SK-N-SH (cell line): ENCODE measurements around the gene SCARB2. TPM values are rescaled to one million over a fixed set of nuclear protein-coding genes. Genes with fewer than 3 reads are reported as not detected.

ENCODE experiments used
- CTCF ChIA-PET: fragments of 300-600, 350-600 bp; formaldehyde crosslinking; extraction: SDS; loops from one replicate; lab custom pipeline; 2021; lab: Yijun Ruan, JAX
- POLR2A ChIA-PET: fragments of 350-600 bp; sonication (Branson Sonifier 250); formaldehyde crosslinking; extraction: SDS; loops from one replicate; lab custom pipeline; 2020; ENCODE audit warnings: antibody characterized with exemption, inconsistent platforms; lab: Yijun Ruan, JAX
- DNase-seq: peaks from one replicate; pipeline ENCODE4 v3.0.0; 2012
- H2AFZ ChIP-seq: fragments of 200-600 bp; sonication (generic); 2 replicates; pipeline ENCODE4 v1.8.1; 2016; ENCODE audit warnings: antibody characterized with exemption, mild to moderate bottlenecking, low read depth
- H3F3A ChIP-seq: fragments of 200-600 bp; sonication (generic); replicated peaks from 2 replicates; pipeline ENCODE3; 2016; ENCODE audit warnings: antibody characterized with exemption, mild to moderate bottlenecking; ENCODE audit not compliant: insufficient read depth
- H3K27ac ChIP-seq, 2 experiments: fragments of 200-500 bp in 1 of 2; fragments of 200-600 bp in 1 of 2; sonication (Bioruptor generic) in 1 of 2; sonication (generic), shearing (Covaris generic) in 1 of 2; 2 replicates each; pipeline versions ENCODE4 v1.5.1 to v1.6.1; 2014 to 2016; ENCODE audit warnings: low read depth in 2 of 2, inconsistent platforms in 1 of 2, low read length in 1 of 2, mild to moderate bottlenecking in 1 of 2, mixed read lengths in 1 of 2
- H3K27me3 ChIP-seq: fragments of 200-600 bp; sonication (generic), shearing (Covaris generic); 2 replicates; pipeline ENCODE4 v1.6.1; 2016; ENCODE audit warnings: mixed run types; ENCODE audit not compliant: insufficient read depth
- H3K36me3 ChIP-seq, 2 experiments: fragments of 200-500 bp in 1 of 2; fragments of 200-600 bp in 1 of 2; sonication (Bioruptor generic) in 1 of 2; sonication (generic) in 1 of 2; replicated peaks in 1 of 2; 2 replicates each; pipeline versions ENCODE3 to v1.5.1; 2014 to 2016; ENCODE audit warnings: low read length in 1 of 2, mild to moderate bottlenecking in 1 of 2; ENCODE audit not compliant: insufficient read depth in 2 of 2, control insufficient read depth in 1 of 2
- H3K4me1 ChIP-seq, 2 experiments: fragments of 200-500 bp in 1 of 2; fragments of 200-600 bp in 1 of 2; sonication (Bioruptor generic) in 1 of 2; sonication (generic), shearing (Covaris generic) in 1 of 2; 2 replicates each; pipeline versions ENCODE4 v1.5.1 to v1.6.1; 2014 to 2016; ENCODE audit warnings: low read depth in 1 of 2, low read length in 1 of 2, mixed run types in 1 of 2; ENCODE audit not compliant: insufficient read depth in 2 of 2, control insufficient read depth in 1 of 2
- H3K4me2 ChIP-seq: fragments of 200-600 bp; sonication (generic), shearing (Covaris generic); 2 replicates; pipeline ENCODE4 v1.6.1; 2017; ENCODE audit warnings: mixed run types
- H3K4me3 ChIP-seq, 2 experiments: fragments of 200-500 bp in 1 of 2; fragments of 200-600 bp in 1 of 2; sonication (Bioruptor generic) in 1 of 2; sonication (generic), shearing (Covaris generic) in 1 of 2; 2 replicates each; pipeline versions ENCODE4 v1.5.1 to v1.8.1; 2014 to 2016; ENCODE audit warnings: low read depth in 2 of 2, inconsistent platforms in 1 of 2, low read length in 1 of 2, mild to moderate bottlenecking in 1 of 2, mixed read lengths in 1 of 2, moderate library complexity in 1 of 2
- H3K79me2 ChIP-seq: fragments of 200-600 bp; sonication (generic); 2 replicates; pipeline ENCODE4 v1.8.1; 2017; ENCODE audit warnings: mild to moderate bottlenecking; ENCODE audit not compliant: insufficient read depth
- H3K9ac ChIP-seq: fragments of 200-600 bp; sonication (generic); 2 replicates; pipeline ENCODE4 v1.6.1; 2017; ENCODE audit warnings: mixed run types
- H3K9me2 ChIP-seq: fragments of 200-600 bp; sonication (generic); 2 replicates; pipeline ENCODE4 v1.6.1; 2017; ENCODE audit warnings: mixed run types
- H3K9me3 ChIP-seq: fragments of 200-600 bp; sonication (generic); 2 replicates; pipeline ENCODE4 v1.6.1; 2017; ENCODE audit warnings: mixed run types, mild to moderate bottlenecking, moderate library complexity
- H4K20me1 ChIP-seq: fragments of 200-600 bp; sonication (generic); 2 replicates; pipeline ENCODE4 v1.6.1; 2017; ENCODE audit warnings: mild to moderate bottlenecking, mixed run types; ENCODE audit not compliant: insufficient read depth
- CHD2 ChIP-seq: fragments of 150-350 bp; IDR thresholded peaks from 2 replicates; pipeline ENCODE4 v1.6.1; 2018; ENCODE audit warnings: low read length; ENCODE audit not compliant: partially characterized antibody
- EP300 ChIP-seq, 2 experiments: IDR thresholded peaks; 2 replicates each; pipeline versions ENCODE4 v1.4.0 to v1.6.1; 2012; ENCODE audit warnings: borderline replicate concordance in 1 of 2, low read depth in 1 of 2, low read length in 1 of 2
- FOXM1 ChIP-seq: IDR thresholded peaks from 2 replicates; pipeline ENCODE4 v1.4.0; 2012; ENCODE audit warnings: low read depth, mild to moderate bottlenecking
- GABPA ChIP-seq: IDR thresholded peaks from 2 replicates; pipeline ENCODE4 v1.4.0; 2012; ENCODE audit warnings: low read depth, mild to moderate bottlenecking
- GATA2 ChIP-seq: sonication (generic); formaldehyde crosslinking; IDR thresholded peaks from 2 replicates; pipeline ENCODE4 v1.5.0; 2020; ENCODE audit warnings: mild to moderate bottlenecking, missing genetic modification reagents
- JUND ChIP-seq: IDR thresholded peaks from 2 replicates; pipeline ENCODE4 v1.4.0; 2012
- MXI1 ChIP-seq: IDR thresholded peaks from 2 replicates; pipeline ENCODE4 v1.6.1; 2012; ENCODE audit warnings: mild to moderate bottlenecking, low read depth, low read length, improper control_type of control experiment
- NFIC ChIP-seq: IDR thresholded peaks from 2 replicates; pipeline ENCODE4 v1.4.0; 2012; ENCODE audit warnings: borderline replicate concordance
- NRF1 ChIP-seq: IDR thresholded peaks from 2 replicates; pipeline ENCODE4 v1.6.1; 2012; ENCODE audit warnings: low read depth, mild to moderate bottlenecking, low read length
- POLR2AphosphoS5 ChIP-seq: IDR thresholded peaks from 2 replicates; pipeline ENCODE4 v1.6.1; 2012; ENCODE audit warnings: low read depth, low read length
- RAD21 ChIP-seq: IDR thresholded peaks from 2 replicates; pipeline ENCODE4 v1.6.1; 2012; ENCODE audit warnings: mild to moderate bottlenecking, low read length
- RCOR1 ChIP-seq: fragments of 150-350 bp; IDR thresholded peaks from 2 replicates; pipeline ENCODE4 v1.6.1; 2017; ENCODE audit warnings: antibody characterized with exemption, low read length
- RFX5 ChIP-seq: IDR thresholded peaks from 2 replicates; pipeline ENCODE4 v1.6.1; 2012; ENCODE audit warnings: mild to moderate bottlenecking, improper control_type of control experiment, low read length
- SIN3A ChIP-seq: IDR thresholded peaks from 2 replicates; pipeline ENCODE4 v1.6.1; 2012; ENCODE audit warnings: low read depth, mild to moderate bottlenecking, low read length, moderate library complexity, borderline replicate concordance
- SMC3 ChIP-seq: IDR thresholded peaks from 2 replicates; pipeline ENCODE4 v1.6.1; 2012; ENCODE audit warnings: low read depth, low read length, improper control_type of control experiment
- TEAD4 ChIP-seq: IDR thresholded peaks from 2 replicates; pipeline ENCODE4 v1.4.0; 2012; ENCODE audit warnings: mild to moderate bottlenecking, borderline replicate concordance; ENCODE audit not compliant: insufficient read depth
- USF1 ChIP-seq: IDR thresholded peaks from 2 replicates; pipeline ENCODE4 v1.4.0; 2012; ENCODE audit warnings: low read depth, borderline replicate concordance
- USF2 ChIP-seq: fragments of 150-350 bp; IDR thresholded peaks from 2 replicates; pipeline ENCODE4 v1.6.1; 2017; ENCODE audit warnings: antibody characterized with exemption, low read length, low read depth, borderline replicate concordance
- YY1 ChIP-seq: IDR thresholded peaks from 2 replicates; pipeline ENCODE4 v1.4.0; 2012; ENCODE audit warnings: low read depth, mild to moderate bottlenecking
- WGBS: methylation state at CpG from one replicate; pipeline ENCODE4 v1.1.6; 2017; ENCODE audit warnings: low lambda C conversion rate; 5-methylcytosine and 5-hydroxymethylcytosine counted together
- polyA plus RNA-seq, 3 experiments: library from polyadenylated mRNA; depleted of rRNA; stranded (reverse); fragments of >200 nt; gene quantifications; 2 replicates each; pipeline ENCODE4 v1.2.3, GENCODE V29; 2012
- TF ChIP-seq, protein P1 (sequence below): IDR thresholded peaks from 2 replicates; pipeline ENCODE4 v1.4.0; 2012; ENCODE audit warnings: low read depth, borderline replicate concordance
- TF ChIP-seq, protein P2 (sequence below): IDR thresholded peaks from 2 replicates; pipeline ENCODE4 v1.4.0; 2012; ENCODE audit warnings: low read depth
- TF ChIP-seq, protein P3 (sequence below): IDR thresholded peaks from 2 replicates; pipeline ENCODE4 v1.6.1; 2012; ENCODE audit warnings: mild to moderate bottlenecking, low read depth, low read length, moderate library complexity
- TF ChIP-seq, protein P4 (sequence below): IDR thresholded peaks from 2 replicates; pipeline ENCODE4; 2012

The SCARB2 gene
- polyA plus RNA-seq, 1 of the 3 experiments (the other 2 are of a cell fraction): 82.6 TPM

GRCh38 chr4:76233967-76234678 lies 20.5 kb upstream of the SCARB2 start:
- Histone ChIP-seq H3F3A (peaks cover 5% of the 10 kb centered on the region), H3K4me3 (peak overlapping the region; percentile 54 to 66), H3K36me3 (peaks cover 0 to 2% of the 10 kb centered on the region in 2 experiments), H3K27ac (peak overlapping the region; percentile 50 to 73; a peak in 3 of 4 replicates), H3K9ac (peak overlapping the region; percentile 63; the same call in 1 of the 2 replicates), H3K27me3 (no peaks in the 10 kb centered on the region), H3K9me2 (no peaks in the 10 kb centered on the region), H3K4me2 (peak overlapping the region; percentile 75), H3K9me3 (no peaks in the 10 kb centered on the region), H4K20me1 (no peaks in the 10 kb centered on the region), H2AFZ (peak overlapping the region; percentile 78), H3K79me2 (peaks cover 20% of the 10 kb centered on the region), H3K4me1 (peaks cover 0 to 8% of the 10 kb centered on the region in 2 experiments; a peak in 2 of 4 replicates)
- DNase-seq: peak; percentile 64
- WGBS: 44% methylated on average over 9 of the region's 14 CpGs
- CTCF ChIA-PET: interaction anchor here (1.2 kb wide), 1 partner anchor 12 kb away, joined by 3 read pairs; no protein-coding TSS in a partner anchor
- POLR2A ChIA-PET: interaction anchor here (0.9 to 1.4 kb wide), 2 partner anchors 37 to 72 kb away, joined by 3 to 5 read pairs; no protein-coding TSS in a partner anchor
- TF ChIP-seq, protein P1, sequence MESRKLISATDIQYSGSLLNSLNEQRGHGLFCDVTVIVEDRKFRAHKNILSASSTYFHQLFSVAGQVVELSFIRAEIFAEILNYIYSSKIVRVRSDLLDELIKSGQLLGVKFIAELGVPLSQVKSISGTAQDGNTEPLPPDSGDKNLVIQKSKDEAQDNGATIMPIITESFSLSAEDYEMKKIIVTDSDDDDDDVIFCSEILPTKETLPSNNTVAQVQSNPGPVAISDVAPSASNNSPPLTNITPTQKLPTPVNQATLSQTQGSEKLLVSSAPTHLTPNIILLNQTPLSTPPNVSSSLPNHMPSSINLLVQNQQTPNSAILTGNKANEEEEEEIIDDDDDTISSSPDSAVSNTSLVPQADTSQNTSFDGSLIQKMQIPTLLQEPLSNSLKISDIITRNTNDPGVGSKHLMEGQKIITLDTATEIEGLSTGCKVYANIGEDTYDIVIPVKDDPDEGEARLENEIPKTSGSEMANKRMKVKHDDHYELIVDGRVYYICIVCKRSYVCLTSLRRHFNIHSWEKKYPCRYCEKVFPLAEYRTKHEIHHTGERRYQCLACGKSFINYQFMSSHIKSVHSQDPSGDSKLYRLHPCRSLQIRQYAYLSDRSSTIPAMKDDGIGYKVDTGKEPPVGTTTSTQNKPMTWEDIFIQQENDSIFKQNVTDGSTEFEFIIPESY: no peak
- no peak for TF ChIP-seq TEAD4
- TF ChIP-seq, protein P2, sequence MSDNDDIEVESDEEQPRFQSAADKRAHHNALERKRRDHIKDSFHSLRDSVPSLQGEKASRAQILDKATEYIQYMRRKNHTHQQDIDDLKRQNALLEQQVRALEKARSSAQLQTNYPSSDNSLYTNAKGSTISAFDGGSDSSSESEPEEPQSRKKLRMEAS: no peak
- TF ChIP-seq RAD21: no peak
- TF ChIP-seq POLR2AphosphoS5: peak; percentile 56; the same call in 1 of the 2 replicates
- no peak for TF ChIP-seq RCOR1
- peak; percentile 5 for TF ChIP-seq CHD2
- no peak for TF ChIP-seq MXI1
- TF ChIP-seq USF1: no peak
- 0 out of 2 replicates have a peak, but pooled peaks have one; percentile 16 for TF ChIP-seq SIN3A
- TF ChIP-seq USF2: no peak
- peak; percentile 60 for TF ChIP-seq GABPA
- no peak for TF ChIP-seq YY1
- TF ChIP-seq, protein P3, sequence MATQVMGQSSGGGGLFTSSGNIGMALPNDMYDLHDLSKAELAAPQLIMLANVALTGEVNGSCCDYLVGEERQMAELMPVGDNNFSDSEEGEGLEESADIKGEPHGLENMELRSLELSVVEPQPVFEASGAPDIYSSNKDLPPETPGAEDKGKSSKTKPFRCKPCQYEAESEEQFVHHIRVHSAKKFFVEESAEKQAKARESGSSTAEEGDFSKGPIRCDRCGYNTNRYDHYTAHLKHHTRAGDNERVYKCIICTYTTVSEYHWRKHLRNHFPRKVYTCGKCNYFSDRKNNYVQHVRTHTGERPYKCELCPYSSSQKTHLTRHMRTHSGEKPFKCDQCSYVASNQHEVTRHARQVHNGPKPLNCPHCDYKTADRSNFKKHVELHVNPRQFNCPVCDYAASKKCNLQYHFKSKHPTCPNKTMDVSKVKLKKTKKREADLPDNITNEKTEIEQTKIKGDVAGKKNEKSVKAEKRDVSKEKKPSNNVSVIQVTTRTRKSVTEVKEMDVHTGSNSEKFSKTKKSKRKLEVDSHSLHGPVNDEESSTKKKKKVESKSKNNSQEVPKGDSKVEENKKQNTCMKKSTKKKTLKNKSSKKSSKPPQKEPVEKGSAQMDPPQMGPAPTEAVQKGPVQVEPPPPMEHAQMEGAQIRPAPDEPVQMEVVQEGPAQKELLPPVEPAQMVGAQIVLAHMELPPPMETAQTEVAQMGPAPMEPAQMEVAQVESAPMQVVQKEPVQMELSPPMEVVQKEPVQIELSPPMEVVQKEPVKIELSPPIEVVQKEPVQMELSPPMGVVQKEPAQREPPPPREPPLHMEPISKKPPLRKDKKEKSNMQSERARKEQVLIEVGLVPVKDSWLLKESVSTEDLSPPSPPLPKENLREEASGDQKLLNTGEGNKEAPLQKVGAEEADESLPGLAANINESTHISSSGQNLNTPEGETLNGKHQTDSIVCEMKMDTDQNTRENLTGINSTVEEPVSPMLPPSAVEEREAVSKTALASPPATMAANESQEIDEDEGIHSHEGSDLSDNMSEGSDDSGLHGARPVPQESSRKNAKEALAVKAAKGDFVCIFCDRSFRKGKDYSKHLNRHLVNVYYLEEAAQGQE: no peak
- no peak for TF ChIP-seq EP300 (IDR thresholded peaks at IDR 0.05; ENCODE audit: borderline replicate concordance in 1 of 2, low read depth in 1 of 2, low read length in 1 of 2)
- no peak for TF ChIP-seq NFIC
- no peak for TF ChIP-seq FOXM1
- no peak for TF ChIP-seq RFX5
- TF ChIP-seq NRF1: no peak
- no peak for TF ChIP-seq JUND
- no peak for TF ChIP-seq SMC3
- TF ChIP-seq, protein P4, sequence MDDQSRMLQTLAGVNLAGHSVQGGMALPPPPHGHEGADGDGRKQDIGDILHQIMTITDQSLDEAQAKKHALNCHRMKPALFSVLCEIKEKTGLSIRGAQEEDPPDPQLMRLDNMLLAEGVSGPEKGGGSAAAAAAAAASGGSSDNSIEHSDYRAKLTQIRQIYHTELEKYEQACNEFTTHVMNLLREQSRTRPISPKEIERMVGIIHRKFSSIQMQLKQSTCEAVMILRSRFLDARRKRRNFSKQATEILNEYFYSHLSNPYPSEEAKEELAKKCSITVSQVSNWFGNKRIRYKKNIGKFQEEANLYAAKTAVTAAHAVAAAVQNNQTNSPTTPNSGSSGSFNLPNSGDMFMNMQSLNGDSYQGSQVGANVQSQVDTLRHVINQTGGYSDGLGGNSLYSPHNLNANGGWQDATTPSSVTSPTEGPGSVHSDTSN: no peak
- TF ChIP-seq GATA2 (CRISPR knock-in tag): no peak
